Fibroblast of lung (primary cell): Measurements from ENCODE around the gene COPS6. TPM values are rescaled to one million over a fixed set of nuclear protein-coding genes. Genes with fewer than 3 reads are reported as not detected.

Experiments used
- DNase-seq, 2 donors: peaks; one replicate each; pipeline versions ENCODE4 v3.0.0 to v3.0.0-alpha.2; 2010; ENCODE audit warnings: low read depth in 2 of 2
- H2AFZ ChIP-seq: 2 replicates; pipeline ENCODE4 v1.5.1; 2012; ENCODE audit warnings: low read length, control low read depth, inconsistent platforms
- H3K27ac ChIP-seq: 2 replicates; pipeline ENCODE4 v1.5.1; 2011; ENCODE audit warnings: low read length, control low read depth; ENCODE audit not compliant: insufficient read depth
- H3K27me3 ChIP-seq: 2 replicates; pipeline ENCODE4 v1.5.1; 2011; ENCODE audit warnings: mild to moderate bottlenecking, low read length; ENCODE audit not compliant: control insufficient read depth, insufficient read depth
- H3K36me3 ChIP-seq: 2 replicates; pipeline ENCODE4 v1.5.1; 2011; ENCODE audit warnings: low read length; ENCODE audit not compliant: control insufficient read depth, insufficient read depth
- H3K4me1 ChIP-seq: 2 replicates; pipeline ENCODE4 v1.5.1; 2011; ENCODE audit warnings: low read length; ENCODE audit not compliant: control insufficient read depth, insufficient read depth; ENCODE audit errors: extremely low read depth
- H3K4me2 ChIP-seq: 2 replicates; pipeline ENCODE4 v1.5.1; 2011; ENCODE audit warnings: low read length, control low read depth; ENCODE audit not compliant: insufficient read depth; ENCODE audit errors: extremely low read depth
- H3K4me3 ChIP-seq, 4 experiments: fragments of 200-600 bp in 1 of 4; sonication (generic) in 1 of 4; replicated peaks in 1 of 4; 2 replicates each; pipeline ENCODE4 v1.5.1; 2011 to 2016; ENCODE audit warnings: low read length in 4 of 4, low read depth in 3 of 4, mild to moderate bottlenecking in 3 of 4, control low read depth in 2 of 4, inconsistent platforms in 1 of 4, mixed read lengths in 1 of 4; ENCODE audit not compliant: insufficient read depth in 1 of 4; ENCODE audit errors: control extremely low read depth in 1 of 4
- H3K79me2 ChIP-seq: 2 replicates; pipeline ENCODE4 v1.5.1; 2012; ENCODE audit warnings: mild to moderate bottlenecking, low read length, inconsistent platforms; ENCODE audit not compliant: control insufficient read depth, insufficient read depth
- H3K9ac ChIP-seq: 2 replicates; pipeline ENCODE4 v1.5.1; 2011; ENCODE audit warnings: mild to moderate bottlenecking, low read length, control low read depth; ENCODE audit not compliant: insufficient read depth
- H3K9me3 ChIP-seq: 2 replicates; pipeline ENCODE4 v1.5.1; 2012; ENCODE audit warnings: low read depth, low read length; ENCODE audit not compliant: control insufficient read depth, insufficient read depth
- H4K20me1 ChIP-seq: 2 replicates; pipeline ENCODE4 v1.5.1; 2011; ENCODE audit warnings: low read length; ENCODE audit not compliant: control insufficient read depth, insufficient read depth; ENCODE audit errors: extremely low read depth
- EZH2 ChIP-seq: IDR thresholded peaks from 2 replicates; pipeline ENCODE4 v1.5.1; 2012; ENCODE audit warnings: low read length, control low read depth, mild to moderate bottlenecking; ENCODE audit errors: missing control alignments
- polyA plus RNA-seq, 2 donors: library from polyadenylated mRNA; depleted of rRNA in 1 of 2; stranded (reverse) in 1 of 2; unstranded in 1 of 2; fragments of >200 nt; gene quantifications; 2 replicates each; pipeline ENCODE4 v1.2.1, GENCODE V29; 2011 to 2012; ENCODE audit warnings: missing spikeins in 1 of 2
- total RNA-seq: library from RNA; depleted of rRNA; stranded (reverse); fragments of >200 nt; gene quantifications from 2 replicates; pipeline ENCODE4 v1.2.1, GENCODE V29; 2014
- TF ChIP-seq, protein P1 (sequence below), 2 donors: IDR thresholded peaks in 1 of 2; conservative IDR thresholded peaks in 1 of 2; 1 replicate in 1 of 2; 2 replicates in 1 of 2; pipeline ENCODE4 v1.5.1; 2011 to 2012; ENCODE audit warnings: low read length in 2 of 2, control low read depth in 1 of 2, inconsistent platforms in 1 of 2, low read depth in 1 of 2, mild to moderate bottlenecking in 1 of 2

Gene COPS6
- total and polyA plus RNA-seq, 2 donors (not counting 1 experiment from before 2014, with no cell fraction given): 71.0 to 188 TPM

DNA sequence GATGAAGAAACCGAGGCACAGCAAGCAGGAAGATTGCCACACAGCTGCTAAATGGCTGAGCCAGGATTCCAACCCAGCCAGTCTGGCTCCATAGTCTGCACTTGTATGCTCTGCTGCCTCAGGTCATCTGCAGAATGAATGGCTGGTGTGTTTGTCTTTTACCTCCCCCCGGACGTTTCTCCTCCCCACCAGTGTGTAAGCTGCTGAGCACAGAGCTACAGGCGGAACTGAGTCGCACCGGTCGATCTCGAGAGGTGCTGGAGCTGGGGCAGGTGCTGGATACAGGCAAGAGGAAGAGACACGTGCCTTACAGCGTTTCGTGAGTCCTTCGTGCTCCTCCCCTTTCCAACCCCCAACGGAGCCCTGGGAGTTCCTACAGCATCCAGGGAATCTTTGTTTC is 33.3 kb downstream of the COPS6 start:
- no peak overlapping the region for H3K9ac ChIP-seq
- no peak overlapping the region for H3K4me3 ChIP-seq
- no peak for TF ChIP-seq EZH2
- TF ChIP-seq, protein P1, sequence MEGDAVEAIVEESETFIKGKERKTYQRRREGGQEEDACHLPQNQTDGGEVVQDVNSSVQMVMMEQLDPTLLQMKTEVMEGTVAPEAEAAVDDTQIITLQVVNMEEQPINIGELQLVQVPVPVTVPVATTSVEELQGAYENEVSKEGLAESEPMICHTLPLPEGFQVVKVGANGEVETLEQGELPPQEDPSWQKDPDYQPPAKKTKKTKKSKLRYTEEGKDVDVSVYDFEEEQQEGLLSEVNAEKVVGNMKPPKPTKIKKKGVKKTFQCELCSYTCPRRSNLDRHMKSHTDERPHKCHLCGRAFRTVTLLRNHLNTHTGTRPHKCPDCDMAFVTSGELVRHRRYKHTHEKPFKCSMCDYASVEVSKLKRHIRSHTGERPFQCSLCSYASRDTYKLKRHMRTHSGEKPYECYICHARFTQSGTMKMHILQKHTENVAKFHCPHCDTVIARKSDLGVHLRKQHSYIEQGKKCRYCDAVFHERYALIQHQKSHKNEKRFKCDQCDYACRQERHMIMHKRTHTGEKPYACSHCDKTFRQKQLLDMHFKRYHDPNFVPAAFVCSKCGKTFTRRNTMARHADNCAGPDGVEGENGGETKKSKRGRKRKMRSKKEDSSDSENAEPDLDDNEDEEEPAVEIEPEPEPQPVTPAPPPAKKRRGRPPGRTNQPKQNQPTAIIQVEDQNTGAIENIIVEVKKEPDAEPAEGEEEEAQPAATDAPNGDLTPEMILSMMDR (conservative IDR thresholded peaks at IDR 0.05 in 1 of 2, IDR thresholded peaks at IDR 0.05 in 1 of 2; ENCODE audit: low read depth in 1 of 2, low read length in 2 of 2): no peak
- H4K20me1 ChIP-seq: no peaks in the 10 kb centered on the region
- no peak overlapping the region for H3K4me2 ChIP-seq
- DNase-seq: no peak
- H3K36me3 ChIP-seq: peaks cover 3% of the 10 kb centered on the region
- H2AFZ ChIP-seq: no peak overlapping the region
- peaks cover 3% of the 10 kb centered on the region for H3K4me1 ChIP-seq
- no peaks in the 10 kb centered on the region for H3K9me3 ChIP-seq
- H3K27me3 ChIP-seq: no peaks in the 10 kb centered on the region
- no peak overlapping the region for H3K27ac ChIP-seq
- peaks cover 16% of the 10 kb centered on the region for H3K79me2 ChIP-seq

DNA sequence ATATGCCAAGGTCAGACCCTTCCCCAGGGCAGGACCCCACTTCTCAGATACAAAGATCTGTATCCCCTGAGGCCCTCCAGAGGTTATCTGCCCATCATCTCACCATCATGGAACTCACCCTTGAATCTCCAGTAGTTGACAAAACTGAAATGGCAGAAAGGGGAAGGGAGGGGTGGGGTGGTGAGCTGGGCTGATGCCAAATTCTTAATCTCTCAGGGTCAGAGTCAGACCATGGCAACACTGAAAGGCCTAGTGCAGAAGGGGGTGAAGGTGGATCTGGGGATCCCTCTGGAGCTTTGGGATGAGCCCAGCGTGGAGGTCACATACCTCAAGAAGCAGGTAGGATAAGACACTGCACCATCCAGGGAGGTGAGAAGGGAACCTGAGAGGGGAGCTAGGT is 33.8 kb downstream of the COPS6 start:
- no peak overlapping the region for H3K9ac ChIP-seq
- no peaks in the 10 kb centered on the region for H4K20me1 ChIP-seq
- peaks cover 3% of the 10 kb centered on the region for H3K4me1 ChIP-seq
- TF ChIP-seq, protein P1 (conservative IDR thresholded peaks at IDR 0.05 in 1 of 2, IDR thresholded peaks at IDR 0.05 in 1 of 2; ENCODE audit: low read depth in 1 of 2, low read length in 2 of 2): no peak
- no peak for TF ChIP-seq EZH2
- H3K4me3 ChIP-seq: no peak overlapping the region
- no peak overlapping the region for H3K27ac ChIP-seq
- no peak for DNase-seq
- H3K9me3 ChIP-seq: no peaks in the 10 kb centered on the region
- H3K36me3 ChIP-seq: peaks cover 3% of the 10 kb centered on the region
- H2AFZ ChIP-seq: no peak overlapping the region
- no peaks in the 10 kb centered on the region for H3K27me3 ChIP-seq
- no peak overlapping the region for H3K4me2 ChIP-seq
- H3K79me2 ChIP-seq: peaks cover 16% of the 10 kb centered on the region

DNA sequence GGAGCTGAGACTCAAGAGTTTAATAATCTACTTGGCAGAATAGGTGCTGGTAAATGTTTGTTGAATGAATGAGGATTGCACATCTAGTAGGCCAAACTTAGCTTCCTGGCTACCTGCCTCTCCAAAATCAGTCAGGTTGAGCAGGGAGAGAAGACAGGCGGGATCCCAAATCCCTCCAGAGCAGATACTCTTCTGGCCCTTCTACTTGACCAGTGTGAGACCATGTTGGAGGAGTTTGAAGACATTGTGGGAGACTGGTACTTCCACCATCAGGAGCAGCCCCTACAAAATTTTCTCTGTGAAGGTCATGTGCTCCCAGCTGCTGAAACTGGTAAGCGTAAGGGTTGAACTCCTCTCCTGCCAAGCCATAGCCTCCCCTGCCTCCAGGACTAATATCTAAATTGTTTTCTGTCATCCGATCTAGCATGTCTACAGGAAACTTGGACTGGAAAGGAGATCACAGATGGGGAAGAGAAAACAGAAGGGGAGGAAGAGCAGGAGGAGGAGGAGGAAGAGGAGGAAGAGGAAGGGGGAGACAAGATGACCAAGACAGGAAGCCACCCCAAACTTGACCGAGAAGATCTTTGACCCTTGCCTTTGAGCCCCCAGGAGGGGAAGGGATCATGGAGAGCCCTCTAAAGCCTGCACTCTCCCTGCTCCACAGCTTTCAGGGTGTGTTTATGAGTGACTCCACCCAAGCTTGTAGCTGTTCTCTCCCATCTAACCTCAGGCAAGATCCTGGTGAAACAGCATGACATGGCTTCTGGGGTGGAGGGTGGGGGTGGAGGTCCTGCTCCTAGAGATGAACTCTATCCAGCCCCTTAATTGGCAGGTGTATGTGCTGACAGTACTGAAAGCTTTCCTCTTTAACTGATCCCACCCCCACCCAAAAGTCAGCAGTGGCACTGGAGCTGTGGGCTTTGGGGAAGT is 35.8 kb downstream of the COPS6 start:
- Histone ChIP-seq H3K4me1 (peaks cover 6% of the 10 kb centered on the region), H3K36me3 (peaks cover 3% of the 10 kb centered on the region), H4K20me1 (no peaks in the 10 kb centered on the region), H3K9me3 (no peaks in the 10 kb centered on the region), H3K4me2 (no peak overlapping the region), H3K4me3 (no peak overlapping the region), H2AFZ (no peak overlapping the region), H3K27ac (no peak overlapping the region), H3K27me3 (no peaks in the 10 kb centered on the region), H3K9ac (no peak overlapping the region), H3K79me2 (peaks cover 7% of the 10 kb centered on the region)
- DNase-seq: no peak
- TF ChIP-seq, protein P1 (conservative IDR thresholded peaks at IDR 0.05 in 1 of 2, IDR thresholded peaks at IDR 0.05 in 1 of 2; ENCODE audit: low read depth in 1 of 2, low read length in 2 of 2): no peak
- no peak for TF ChIP-seq EZH2
